CD8-positive, alpha-beta memory T cell (primary cell): ENCODE results near the gene NAGK. TPM values are rescaled to one million over a fixed set of nuclear protein-coding genes. Genes with fewer than 3 reads are reported as not detected.
"Not testable (repeated sequence)": the region's sequence is repeated elsewhere in the genome, so short reads cannot be mapped to it uniquely, and the experiment has no call there.

Experiments
- CTCF ChIA-PET: fragments of 350-600 bp; sonication (Branson Sonifier 250); formaldehyde crosslinking; loops from one replicate; lab custom pipeline; 2021; ENCODE audit warnings: antibody characterized with exemption; lab: Charles Lee
- POLR2A ChIA-PET: fragments of 350-600 bp; sonication (Branson Sonifier 250); formaldehyde crosslinking; loops from one replicate; lab custom pipeline; 2021; ENCODE audit warnings: antibody characterized with exemption; lab: Charles Lee
- DNase-seq, 5 donors: peaks; one replicate each; pipeline versions ENCODE4 v3.0.0 to v3.0.0-alpha.2; 2020 to 2022; ENCODE audit warnings: mixed read lengths in 1 of 5
- H3K27ac ChIP-seq: one replicate; pipeline ENCODE4 v1.7.0; 2013; ENCODE audit warnings: low read depth, mild to moderate bottlenecking, low read length, moderate library complexity
- H3K27me3 ChIP-seq: 2 replicates; pipeline ENCODE4 v1.7.0; 2013; ENCODE audit warnings: low read length, mild to moderate bottlenecking; ENCODE audit not compliant: insufficient read depth, poor library complexity, severe bottlenecking
- H3K36me3 ChIP-seq: 2 replicates; pipeline ENCODE4 v1.7.0; 2013; ENCODE audit warnings: mild to moderate bottlenecking, low read length, moderate library complexity; ENCODE audit not compliant: insufficient read depth
- H3K4me1 ChIP-seq: 2 replicates; pipeline ENCODE4 v1.7.0; 2013; ENCODE audit warnings: mild to moderate bottlenecking, low read length, moderate library complexity; ENCODE audit not compliant: insufficient read depth
- H3K4me3 ChIP-seq: 2 replicates; pipeline ENCODE4 v1.7.0; 2013; ENCODE audit warnings: mild to moderate bottlenecking, low read length
- H3K9me3 ChIP-seq: 2 replicates; pipeline ENCODE4 v1.7.0; 2013; ENCODE audit warnings: mild to moderate bottlenecking, low read length
- H3K27ac Mint-ChIP-seq, 8 donors: one replicate each; pipeline ENCODE4 v1.8.0; 2020 to 2021; ENCODE audit warnings: mixed read lengths in 8 of 8, mild to moderate bottlenecking in 6 of 8, inconsistent platforms in 3 of 8, moderate library complexity in 3 of 8
- H3K27me3 Mint-ChIP-seq, 2 donors: one replicate each; pipeline ENCODE4 v1.8.0; 2020 to 2021; ENCODE audit warnings: mixed read lengths in 2 of 2, mild to moderate bottlenecking in 1 of 2, moderate library complexity in 1 of 2
- H3K36me3 Mint-ChIP-seq, 3 donors: one replicate each; pipeline ENCODE4 v1.8.0; 2020 to 2021; ENCODE audit warnings: mixed read lengths in 3 of 3, inconsistent platforms in 1 of 3, mild to moderate bottlenecking in 1 of 3
- H3K4me1 Mint-ChIP-seq, 3 donors: one replicate each; pipeline ENCODE4 v1.8.0; 2020 to 2021; ENCODE audit warnings: mixed read lengths in 3 of 3, inconsistent platforms in 1 of 3, mild to moderate bottlenecking in 1 of 3
- H3K4me3 Mint-ChIP-seq, 7 donors: one replicate each; pipeline ENCODE4 v1.8.0; 2020 to 2021; ENCODE audit warnings: mixed read lengths in 7 of 7, mild to moderate bottlenecking in 6 of 7, moderate library complexity in 4 of 7, inconsistent platforms in 2 of 7
- H3K9me3 Mint-ChIP-seq, 5 donors: one replicate each; pipeline ENCODE4 v1.8.0; 2020 to 2022; ENCODE audit warnings: mixed read lengths in 5 of 5, mild to moderate bottlenecking in 3 of 5, moderate library complexity in 2 of 5, inconsistent platforms in 1 of 5
- polyA plus RNA-seq: library from polyadenylated mRNA; unstranded; fragments of 300-500 nt; fragmentation: Illumina TruSeq; gene quantifications from one replicate; pipeline ENCODE4 v1.2.3, GENCODE V29; 2021
- total RNA-seq, 2 experiments: library from RNA; stranded (reverse); gene quantifications; one replicate each; pipeline ENCODE4 v1.2.3, GENCODE V29; 2021

The NAGK gene
- total and polyA plus RNA-seq, 3 experiments from 2014 or later = 69.2 to 77.2 (median 76.3) TPM

DNA sequence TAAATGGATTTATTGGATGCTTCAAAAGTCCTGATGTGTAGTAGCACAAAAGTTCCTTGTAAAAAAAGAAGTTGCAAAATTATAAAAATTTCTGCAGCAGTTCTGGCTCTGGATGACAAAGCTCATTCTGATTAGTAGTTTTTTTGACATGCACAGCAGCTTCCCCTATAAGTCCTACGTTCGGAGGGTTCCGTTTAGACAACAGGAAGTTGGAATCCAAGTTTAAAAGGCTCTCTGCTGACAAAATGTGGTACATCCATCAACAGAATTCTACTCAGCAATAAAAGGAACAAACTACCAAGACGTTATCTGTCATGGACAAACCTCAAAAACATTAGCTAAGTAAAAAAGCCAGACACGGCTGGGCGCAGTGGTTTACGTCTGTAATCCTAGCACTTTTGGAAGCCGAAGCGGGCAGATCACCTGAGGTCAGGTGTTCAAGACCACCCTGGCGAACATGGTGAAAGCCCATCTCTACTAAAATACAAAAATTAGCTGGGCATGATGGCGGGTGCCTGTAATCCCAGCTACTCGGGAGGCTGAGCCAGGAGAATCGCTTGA is 15.4 kb downstream of the NAGK start:
- H3K4me3 ChIP-seq, H3K9me3 ChIP-seq, H3K36me3 ChIP-seq, H3K27me3 ChIP-seq, H3K4me1 ChIP-seq, POLR2A ChIA-PET, DNase-seq, H3K27ac Mint-ChIP-seq, H3K27ac ChIP-seq, H3K9me3 Mint-ChIP-seq: not testable (repeated sequence)
- peak overlapping the region in 5 of 7 donors; percentile 33 to 70 (median 62) for H3K4me3 Mint-ChIP-seq
- peaks cover 12 to 40% of the 10 kb centered on the region in 2 donors for H3K27me3 Mint-ChIP-seq
- H3K4me1 Mint-ChIP-seq = peaks cover 9 to 16% (median 11%) of the 10 kb centered on the region in 3 donors
- peaks cover under 1 to 12% (median 2%) of the 10 kb centered on the region in 3 donors for H3K36me3 Mint-ChIP-seq
- CTCF ChIA-PET = interaction anchor here (1.2 kb wide), 1 partner anchor 17 kb away, joined by 3 read pairs; no protein-coding TSS in a partner anchor

DNA sequence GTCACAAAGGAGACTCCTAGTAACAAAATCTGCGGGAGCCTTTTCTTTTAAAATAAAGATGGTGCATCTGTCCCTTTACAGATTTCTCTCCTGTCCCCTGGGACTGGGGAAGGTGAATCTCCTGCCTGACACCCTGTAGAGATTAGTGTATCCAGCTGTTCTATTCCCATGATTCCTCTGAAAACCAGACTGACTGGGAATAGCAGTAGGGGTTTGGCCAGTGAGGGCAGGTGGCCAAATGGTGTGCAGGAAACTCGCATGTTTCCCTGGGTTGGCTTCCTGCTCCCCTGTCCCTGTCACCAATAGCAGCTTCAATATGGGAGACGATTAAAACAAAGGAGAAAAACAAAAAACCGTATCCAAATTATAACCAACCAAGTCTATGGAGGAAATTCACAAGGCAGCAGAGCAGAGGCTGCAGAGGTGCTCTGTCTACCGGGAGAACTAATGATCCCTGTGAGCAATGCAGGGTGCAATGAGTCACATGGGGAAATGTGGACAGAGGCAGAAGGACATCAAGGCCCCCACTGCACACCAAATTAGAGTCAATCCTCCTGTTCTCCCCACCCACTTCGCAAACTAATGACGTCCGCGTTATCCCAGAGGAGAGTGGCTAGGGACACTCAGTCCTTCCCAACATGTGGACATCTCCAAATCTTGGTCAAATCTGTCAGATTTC is 17.0 kb downstream of the NAGK start:
- H3K27ac Mint-ChIP-seq, POLR2A ChIA-PET, H3K27ac ChIP-seq, H3K9me3 Mint-ChIP-seq, H3K36me3 ChIP-seq, H3K4me3 ChIP-seq, H3K27me3 ChIP-seq, CTCF ChIA-PET, H3K4me1 ChIP-seq, H3K4me3 Mint-ChIP-seq, H3K36me3 Mint-ChIP-seq, H3K9me3 ChIP-seq, DNase-seq: not testable (repeated sequence)
- peaks cover 15 to 51% of the 10 kb centered on the region in 2 donors for H3K27me3 Mint-ChIP-seq
- peaks cover 9 to 16% (median 11%) of the 10 kb centered on the region in 3 donors for H3K4me1 Mint-ChIP-seq

DNA sequence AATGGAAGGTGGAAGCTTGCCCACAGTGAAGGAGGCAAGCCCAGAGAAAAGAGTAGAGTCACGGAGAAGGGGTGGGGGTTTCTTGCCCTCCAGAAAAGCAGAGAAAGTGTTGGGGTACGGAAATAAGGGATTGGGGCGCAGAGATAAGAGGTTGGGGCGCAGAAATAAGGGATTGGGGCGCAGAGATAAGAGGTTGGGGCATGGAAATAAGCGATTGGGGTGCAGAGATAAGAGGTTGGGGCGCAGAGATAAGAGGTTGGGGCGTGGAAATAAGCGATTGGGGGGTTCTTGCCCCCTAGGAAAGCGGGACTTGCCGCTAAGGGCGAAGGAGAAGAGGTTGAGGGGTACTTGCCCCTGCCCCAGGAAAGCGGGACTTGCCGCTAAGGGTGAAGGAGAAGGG is 21.0 kb downstream of the NAGK start:
- H3K4me1 Mint-ChIP-seq, H3K9me3 Mint-ChIP-seq, POLR2A ChIA-PET, H3K4me1 ChIP-seq, H3K9me3 ChIP-seq, H3K27me3 ChIP-seq, H3K27ac ChIP-seq, H3K36me3 ChIP-seq, H3K27ac Mint-ChIP-seq, DNase-seq, CTCF ChIA-PET, H3K4me3 Mint-ChIP-seq, H3K36me3 Mint-ChIP-seq, H3K4me3 ChIP-seq: not testable (repeated sequence)
- H3K27me3 Mint-ChIP-seq = peaks cover 14 to 52% of the 10 kb centered on the region in 2 donors

DNA sequence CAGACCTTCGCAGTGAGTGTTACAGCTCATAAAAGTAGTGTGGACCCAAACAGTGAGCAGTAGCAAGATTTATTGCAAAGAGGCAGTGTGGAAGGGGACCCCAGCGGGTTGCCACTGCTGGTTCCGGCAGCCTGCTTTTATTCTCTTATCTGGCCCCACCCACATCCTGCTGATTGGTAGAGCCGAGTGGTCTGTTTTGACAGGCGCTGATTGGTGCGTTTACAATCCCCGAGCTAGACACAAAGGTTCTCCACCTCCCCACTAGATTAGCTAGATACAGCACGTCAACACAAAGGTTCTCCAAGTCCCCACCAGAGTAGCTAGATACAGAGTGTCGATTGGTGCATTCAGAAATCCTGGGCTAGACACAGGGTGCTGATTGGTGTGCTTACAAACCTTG is 23.4 kb downstream of the NAGK start:
- H3K4me3 ChIP-seq, H3K36me3 ChIP-seq, DNase-seq, H3K4me1 ChIP-seq, H3K27ac ChIP-seq, H3K36me3 Mint-ChIP-seq, H3K9me3 ChIP-seq, H3K9me3 Mint-ChIP-seq, CTCF ChIA-PET, H3K4me3 Mint-ChIP-seq, POLR2A ChIA-PET, H3K27me3 ChIP-seq, H3K4me1 Mint-ChIP-seq: not testable (repeated sequence)
- H3K27me3 Mint-ChIP-seq = peaks cover 10 to 38% of the 10 kb centered on the region in 2 donors
- H3K27ac Mint-ChIP-seq = peak overlapping the region in 1 of 8 donors; percentile 33

DNA sequence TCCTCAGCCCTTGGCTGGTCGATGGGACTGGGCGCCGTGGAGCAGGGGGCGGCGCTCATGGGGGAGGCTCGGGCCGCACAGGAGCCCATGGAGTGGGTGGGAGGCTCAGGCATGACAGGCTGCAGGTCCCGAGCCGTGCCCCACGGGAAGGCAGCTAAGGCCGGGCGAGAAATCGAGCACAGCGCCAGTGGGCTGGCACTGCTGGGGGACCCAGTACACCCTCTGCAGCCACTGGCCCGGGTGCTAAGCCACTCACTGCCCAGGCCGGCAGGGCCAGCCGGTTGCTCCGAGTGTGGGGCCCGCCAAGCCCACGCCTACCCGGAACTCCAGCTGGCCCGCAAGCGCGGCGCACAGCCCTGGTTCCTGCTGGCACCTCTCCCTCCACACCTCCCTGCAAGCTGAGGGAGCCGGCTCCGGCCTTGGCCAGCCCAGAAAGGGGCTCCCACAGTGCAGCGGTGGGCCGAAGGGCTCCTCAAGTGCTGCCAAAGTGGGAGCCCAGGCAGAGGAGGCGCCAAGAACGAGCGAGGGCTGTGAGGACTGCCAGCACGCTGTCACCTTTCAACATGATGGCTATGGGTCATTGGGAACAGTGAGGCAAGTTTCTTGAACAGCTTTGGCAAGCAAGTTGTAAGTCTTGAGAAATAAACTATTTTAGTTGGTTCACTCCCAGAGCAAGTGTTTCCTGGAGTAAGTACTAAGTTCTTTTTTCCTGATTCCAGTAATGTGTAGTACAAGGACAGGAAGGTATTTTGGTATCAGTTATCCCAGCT is 24.2 kb downstream of the NAGK start:
- H3K27ac ChIP-seq, H3K4me1 ChIP-seq, H3K9me3 ChIP-seq, DNase-seq, H3K27me3 ChIP-seq, H3K4me3 Mint-ChIP-seq, CTCF ChIA-PET, H3K4me1 Mint-ChIP-seq, H3K4me3 ChIP-seq, POLR2A ChIA-PET, H3K36me3 Mint-ChIP-seq, H3K27ac Mint-ChIP-seq, H3K9me3 Mint-ChIP-seq, H3K36me3 ChIP-seq: not testable (repeated sequence)
- peaks cover 9 to 33% of the 10 kb centered on the region in 2 donors for H3K27me3 Mint-ChIP-seq

DNA sequence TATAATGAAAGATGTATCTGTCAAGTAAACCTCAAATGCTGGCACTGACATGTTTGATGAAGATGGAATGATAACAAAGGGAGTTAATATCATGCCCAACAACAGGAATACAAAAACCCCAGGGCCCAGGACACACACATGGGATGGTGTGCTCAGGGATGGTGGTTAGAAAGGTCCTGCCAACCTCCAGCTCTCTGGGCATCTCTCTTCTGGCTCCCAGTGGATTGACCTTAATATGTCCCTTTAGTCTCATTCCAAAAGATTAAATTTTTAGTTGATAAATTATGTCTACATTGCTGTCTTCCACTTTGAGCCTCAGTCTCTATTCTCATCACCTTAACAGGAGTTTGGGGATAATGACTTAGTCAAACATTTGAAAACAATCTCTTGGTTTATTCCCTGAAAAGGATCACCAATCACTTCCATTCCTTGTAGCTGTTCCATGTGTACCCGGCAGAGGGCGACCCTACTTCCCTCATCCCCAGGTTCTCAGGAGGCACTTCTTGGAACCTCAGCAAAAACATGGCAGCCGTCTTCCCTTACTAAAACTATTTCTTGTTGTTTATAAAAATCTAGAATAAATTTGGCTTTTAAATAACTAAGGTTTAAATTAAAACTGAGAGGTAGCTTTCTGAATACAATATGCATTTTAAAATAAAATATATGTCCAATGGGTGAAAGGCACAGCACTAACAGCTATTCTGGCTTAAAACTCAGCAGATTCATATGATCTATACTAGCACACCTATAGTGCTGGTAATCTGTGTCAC is 31.9 kb downstream of the NAGK start:
- DNase-seq = peak; percentile 10 to 60 (median 13)
- Histone ChIP-seq H3K9me3 (no peaks in the 10 kb centered on the region), H3K27ac (no peak overlapping the region), H3K4me1 (no peaks in the 10 kb centered on the region), H3K4me3 (no peak overlapping the region), H3K36me3 (no peaks in the 10 kb centered on the region), H3K27me3 (no peaks in the 10 kb centered on the region)
- ChIA-PET CTCF (interaction anchor here (0.8 to 1.4 kb wide), 13 partner anchors 10 to 230 kb away, joined by 3 to 5 read pairs (median 3); no protein-coding TSS in a partner anchor), POLR2A (interaction anchor here (1.0 kb wide), 1 partner anchor 30 kb away, joined by 3 read pairs; the partner anchor contains the start of genes MCEE and MPHOSPH10)
- H3K27ac Mint-ChIP-seq = no peak overlapping the region
- H3K4me3 Mint-ChIP-seq = no peak overlapping the region
- no peaks in the 10 kb centered on the region for H3K9me3 Mint-ChIP-seq
- no peaks in the 10 kb centered on the region for H3K4me1 Mint-ChIP-seq
- peaks cover 8 to 19% of the 10 kb centered on the region in 2 donors for H3K27me3 Mint-ChIP-seq
- no peaks in the 10 kb centered on the region for H3K36me3 Mint-ChIP-seq

DNA sequence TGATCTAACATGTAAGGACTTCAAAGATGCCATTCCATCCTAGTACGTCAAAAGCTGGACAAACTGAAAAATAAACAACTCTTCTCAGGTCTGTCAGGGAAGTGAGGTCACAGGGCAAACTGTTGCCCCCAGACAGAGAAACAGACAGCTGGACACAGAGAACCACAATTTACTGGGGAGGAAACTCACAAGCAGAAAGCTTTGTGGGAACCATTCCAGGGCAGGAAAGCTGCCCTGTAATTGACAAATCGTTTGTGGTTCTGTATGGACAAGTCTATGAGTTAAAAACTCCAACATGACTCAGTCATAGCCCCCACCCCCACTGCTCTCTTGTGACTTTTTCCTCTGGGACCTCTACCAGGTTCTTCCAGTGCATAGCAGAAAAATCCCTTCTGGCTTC is 33.2 kb downstream of the NAGK start:
- Histone ChIP-seq H3K27me3 (no peaks in the 10 kb centered on the region), H3K9me3 (no peaks in the 10 kb centered on the region), H3K4me1 (no peaks in the 10 kb centered on the region), H3K36me3 (no peaks in the 10 kb centered on the region), H3K27ac (no peak overlapping the region), H3K4me3 (no peak overlapping the region)
- ChIA-PET CTCF (interaction anchor here (1.2 to 1.4 kb wide), 3 partner anchors 9 to 53 kb away, joined by 3 to 5 read pairs (median 3); no protein-coding TSS in a partner anchor), POLR2A (no interaction called here)
- Mint-ChIP-seq H3K27me3 (peaks cover 5 to 18% of the 10 kb centered on the region in 2 donors), H3K27ac (no peak overlapping the region), H3K9me3 (no peaks in the 10 kb centered on the region), H3K36me3 (no peaks in the 10 kb centered on the region), H3K4me1 (no peaks in the 10 kb centered on the region), H3K4me3 (no peak overlapping the region)
- DNase-seq = no peak
